GM12865 (cell line): Measurements from ENCODE around the gene ZNF304.
A peak's percentile ranks its signal among the peaks of the same experiment; 100 is the strongest.

ENCODE experiments used
- DNase-seq: peaks from one replicate; pipeline ENCODE4 v3.0.0; 2010; ENCODE audit warnings: low read depth
- H3K4me3 ChIP-seq: 2 replicates; pipeline ENCODE4 v1.5.1; 2011; ENCODE audit warnings: mild to moderate bottlenecking, low read depth, low read length, control low read depth
- CTCF ChIP-seq: IDR thresholded peaks from 2 replicates; pipeline ENCODE4 v1.5.1; 2011; ENCODE audit warnings: low read length, control low read depth, low read depth, inconsistent platforms; ENCODE audit not compliant: insufficient read depth; ENCODE audit errors: missing control alignments

ZNF304 gene

GRCh38 chr19:57350877-57351805 is at the start of gene ZNF304:
TSS of gene ZNF304 (plus strand) at chr19:57351271. CDS start at chr19:57351665, 394 bp downstream.
- peak; percentile 95 for DNase-seq

GRCh38 chr19:57302020-57302465 is 49.0 kb upstream of the ZNF304 start:
- DNase-seq = no peak
- no peak overlapping the region for H3K4me3 ChIP-seq
- TF ChIP-seq CTCF = no peak

More at GRCh38 chr19:57350877-57351805, at the start of gene ZNF304:
- H3K4me3 ChIP-seq = peak within 1 kb of the TSS; percentile 90
- no peak for TF ChIP-seq CTCF

- TF ChIP-seq CTCF = no peak
- no peak overlapping the region for H3K4me3 ChIP-seq
These were observed 48.2 kb upstream of the ZNF304 start for GRCh38 chr19:57302727-57303401.

GRCh38 chr19:57305056-57305455 is 46.0 kb upstream of the ZNF304 start:
- no peak overlapping the region for H3K4me3 ChIP-seq
- no peak for TF ChIP-seq CTCF
- DNase-seq = no peak

More at GRCh38 chr19:57302727-57303401, 48.2 kb upstream of the ZNF304 start:
- no peak for DNase-seq

GRCh38 chr19:57308514-57308913 is 42.6 kb upstream of the ZNF304 start:
- no peak overlapping the region for H3K4me3 ChIP-seq
- no peak for DNase-seq
- TF ChIP-seq CTCF = no peak

- TF ChIP-seq CTCF = no peak
- no peak overlapping the region for H3K4me3 ChIP-seq
- no peak for DNase-seq
These were observed 40.3 kb upstream of the ZNF304 start for GRCh38 chr19:57310792-57311191.
